G401 (cell line): Measurements from ENCODE around the gene MYO1F. TPM values are rescaled to one million over a fixed set of nuclear protein-coding genes. Genes with fewer than 3 reads are reported as not detected.

ENCODE experiments used
- DNase-seq: peaks from one replicate; pipeline ENCODE4 v3.0.0-alpha.2; 2015; ENCODE audit warnings: low spot score
- in situ Hi-C: cut with HindIII; loops from 2 replicates; pipeline ENCODE4 v1.10.0; 2016; ENCODE audit warnings: low sequenced_read_pairs, mixed read lengths
- total RNA-seq: library from RNA; depleted of rRNA; stranded (reverse); fragments of >200 nt; shearing (Covaris generic); gene quantifications from 2 replicates; pipeline ENCODE4 v1.2.3, GENCODE V29; 2014

The MYO1F gene
- total RNA-seq, 1 experiment from 2014 or later, result not detected

- no peak for DNase-seq
- in situ Hi-C loops, result no loop called here
These were observed 72.3 kb downstream of the MYO1F start for GRCh38 chr19:8504919-8505318.

GRCh38 chr19:8504171-8504570 lies 73.1 kb downstream of the MYO1F start:
- no peak for DNase-seq
- in situ Hi-C loops, result no loop called here

DNA sequence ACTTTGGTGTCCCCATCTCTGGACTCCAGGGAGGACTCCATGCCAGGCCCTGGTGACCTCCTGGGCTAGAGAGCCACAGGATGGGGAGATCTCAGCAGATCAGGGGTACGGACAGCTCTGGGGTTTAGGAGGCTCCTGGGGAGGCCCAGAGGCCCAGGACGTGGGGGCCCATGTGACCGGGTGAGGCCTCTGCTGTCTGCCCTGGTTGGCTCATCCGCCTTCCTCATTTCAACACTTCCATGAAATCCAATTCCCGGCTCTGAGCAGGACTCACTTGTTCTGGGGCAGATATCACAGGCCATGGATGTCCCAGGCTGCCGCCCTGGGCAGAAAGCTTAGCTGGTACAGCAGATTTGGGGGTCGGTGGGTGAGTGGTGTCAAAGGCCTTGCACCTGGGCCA lies 73.7 kb downstream of the MYO1F start:
- in situ Hi-C loops, result no loop called here
- DNase-seq, result no peak

DNA sequence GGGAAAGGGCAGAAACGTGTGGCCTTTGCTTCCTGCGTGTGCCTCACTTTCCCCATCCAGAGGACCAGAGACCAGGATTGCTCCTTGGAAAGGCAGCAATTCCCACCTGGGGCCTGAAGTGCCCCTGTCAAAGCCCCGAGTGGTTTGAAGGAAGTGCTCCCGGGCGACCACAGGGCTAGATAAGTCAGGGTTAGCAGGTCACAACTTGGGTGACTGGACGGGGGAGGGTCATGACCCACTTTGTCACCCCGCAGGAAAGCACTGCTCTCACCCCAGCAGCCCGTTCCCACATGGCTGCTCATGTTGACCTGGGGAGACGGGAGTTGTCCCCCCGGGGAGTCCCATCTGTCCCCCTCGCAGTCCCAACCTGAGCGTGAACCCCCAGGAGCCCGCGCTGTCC lies 75.3 kb downstream of the MYO1F start:
- no peak for DNase-seq
- in situ Hi-C loops, result no loop called here

GRCh38 chr19:8501516-8501915 lies 75.7 kb downstream of the MYO1F start:
- no peak for DNase-seq
- in situ Hi-C loops, result no loop called here

DNA sequence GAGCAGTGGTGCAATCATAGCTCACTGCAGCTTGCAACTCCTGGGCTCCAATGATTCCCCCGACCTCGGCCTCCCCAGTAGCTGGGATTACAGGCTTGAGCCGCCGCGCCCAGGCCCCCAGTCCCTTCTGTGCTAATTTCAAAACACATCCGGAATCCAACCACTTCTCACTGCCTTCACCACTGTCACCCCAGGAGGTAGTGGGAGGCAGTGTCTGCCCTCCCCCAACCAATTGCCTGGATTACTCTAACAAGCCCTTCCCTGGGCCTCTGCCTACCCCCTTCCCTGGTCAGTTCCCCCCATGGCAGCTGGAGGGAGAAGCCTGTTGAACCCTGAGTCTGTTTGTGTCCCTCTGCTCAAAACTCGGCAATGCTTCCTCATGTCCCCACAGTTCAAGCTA lies 77.1 kb downstream of the MYO1F start:
- DNase-seq, result no peak
- in situ Hi-C loops, result no loop called here

DNA sequence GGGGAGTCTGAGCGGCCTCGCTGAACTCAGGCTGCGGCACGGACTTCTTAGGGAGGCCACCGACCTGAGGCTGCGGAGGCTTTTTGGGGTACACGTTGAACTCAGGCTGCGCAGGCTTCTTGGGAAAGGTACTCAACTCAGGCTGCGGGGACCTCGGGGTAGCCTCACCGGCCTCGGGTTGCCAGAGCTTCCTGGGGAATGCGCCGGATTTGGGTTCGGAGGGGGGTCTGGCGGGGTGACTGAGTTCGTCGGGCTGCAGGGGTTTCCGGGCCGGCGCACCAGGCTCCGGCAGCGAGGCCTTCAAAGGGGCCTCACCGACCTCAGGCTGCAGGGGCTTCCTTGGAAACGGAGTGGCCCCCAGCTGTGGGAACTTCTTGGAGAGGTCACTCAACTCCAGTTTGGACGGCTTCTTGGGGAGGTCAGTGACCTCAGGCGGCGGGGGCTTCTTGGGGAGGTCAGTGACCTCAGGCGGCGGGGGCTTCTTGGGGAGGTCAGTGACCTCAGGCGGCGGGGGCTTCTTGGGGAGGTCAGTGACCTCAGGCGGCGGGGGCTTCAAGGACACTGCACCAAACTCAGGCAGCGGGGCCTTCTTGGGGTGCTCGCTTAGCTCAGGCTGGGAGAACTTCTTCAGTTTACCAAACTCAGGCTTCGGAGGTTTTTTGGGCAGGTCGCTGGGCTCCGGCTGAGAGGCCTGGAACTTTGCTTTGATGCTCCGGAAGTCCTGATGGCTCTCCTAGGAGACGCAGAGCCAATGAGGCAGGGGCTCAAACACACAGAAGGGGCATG lies 78.0 kb downstream of the MYO1F start:
- DNase-seq, result no peak

DNA sequence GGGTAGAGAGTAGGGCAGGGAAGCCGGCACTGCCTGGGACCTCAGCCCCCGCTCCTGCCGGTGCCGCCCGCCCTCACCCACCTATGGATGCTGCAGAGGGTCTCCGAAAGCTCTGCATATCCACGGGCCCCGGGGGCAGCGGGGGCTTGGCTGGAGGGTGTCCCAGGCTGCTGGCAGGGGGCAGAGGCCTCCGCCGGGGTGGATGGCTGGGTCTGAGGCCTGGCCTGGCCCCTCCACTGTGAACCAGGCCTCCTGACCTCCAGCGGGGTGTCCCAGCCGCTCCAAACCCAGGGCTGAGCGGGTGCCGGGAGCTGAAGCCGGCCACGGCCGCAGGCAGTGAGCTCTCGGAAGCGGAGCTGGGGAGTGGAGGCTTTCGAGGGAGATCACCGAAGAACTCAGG lies 78.9 kb downstream of the MYO1F start:
- DNase-seq, result no peak
- in situ Hi-C loops, result no loop called here

More for the DNA sequence above, 78.0 kb downstream of the MYO1F start:
- in situ Hi-C loops, result no loop called here

DNA sequence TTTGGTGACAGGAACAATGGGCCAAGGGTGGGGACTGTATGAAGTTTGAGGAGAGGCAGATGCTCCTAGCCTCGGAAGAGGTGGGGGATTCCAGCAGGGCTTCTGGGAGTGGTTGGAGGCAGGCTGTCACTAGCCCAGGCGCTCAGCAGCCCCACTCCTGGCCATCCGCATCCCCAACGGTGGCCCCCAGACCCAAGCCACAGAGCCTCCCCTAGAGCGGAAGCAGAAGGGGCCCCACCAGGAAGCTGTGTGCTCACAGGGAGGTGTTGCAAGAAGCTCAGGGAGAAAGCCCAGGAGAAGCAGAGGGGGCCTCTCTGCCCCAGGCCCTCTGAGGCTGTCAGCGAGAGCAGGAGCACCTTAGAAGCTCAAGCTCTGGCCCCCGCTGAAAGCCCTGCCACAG lies 83.1 kb downstream of the MYO1F start:
- no peak for DNase-seq
- in situ Hi-C loops, result no loop called here

DNA sequence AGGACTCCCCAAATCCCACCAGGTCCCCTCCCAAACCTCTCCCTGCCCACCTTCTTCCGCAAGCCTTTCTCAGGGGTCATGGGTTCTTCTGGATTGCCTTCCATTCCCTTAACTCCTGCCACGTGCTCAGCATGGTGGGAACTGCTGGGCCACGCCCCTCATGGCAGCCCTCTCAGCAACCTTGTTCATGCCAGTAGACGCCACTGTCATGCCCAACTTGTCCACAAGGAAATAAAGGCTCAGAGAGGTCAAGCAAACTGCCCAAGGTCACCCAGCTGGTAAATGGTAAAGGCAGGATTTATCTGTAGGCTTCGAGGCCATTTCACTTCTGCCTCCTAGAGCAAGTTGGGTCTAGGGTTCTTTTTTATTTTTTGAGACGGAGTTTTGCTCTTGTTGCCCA lies 85.7 kb downstream of the MYO1F start:
- in situ Hi-C loops, result no loop called here
- DNase-seq, result no peak

DNA sequence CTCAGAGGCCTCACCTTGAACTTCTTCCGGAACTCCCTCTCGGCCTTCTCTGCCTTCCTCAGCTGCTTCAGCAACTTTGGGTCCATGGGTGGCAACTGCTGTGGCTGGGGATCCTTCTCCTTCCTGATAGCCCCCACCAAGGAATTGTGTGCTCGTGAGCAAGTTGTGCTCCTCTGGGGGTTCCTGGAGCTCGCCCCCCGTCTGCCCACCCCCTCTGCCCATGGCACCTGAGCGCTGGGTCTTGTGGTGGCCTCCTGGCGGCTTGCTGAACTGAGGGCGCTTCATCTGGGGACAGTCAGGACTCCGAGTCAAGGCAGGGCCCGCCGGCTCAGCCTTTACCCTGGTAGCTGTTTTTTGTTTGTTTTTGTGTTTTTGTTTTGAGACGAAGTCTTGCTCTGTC lies 86.4 kb downstream of the MYO1F start:
- no peak for DNase-seq
- in situ Hi-C loops, result no loop called here

DNA sequence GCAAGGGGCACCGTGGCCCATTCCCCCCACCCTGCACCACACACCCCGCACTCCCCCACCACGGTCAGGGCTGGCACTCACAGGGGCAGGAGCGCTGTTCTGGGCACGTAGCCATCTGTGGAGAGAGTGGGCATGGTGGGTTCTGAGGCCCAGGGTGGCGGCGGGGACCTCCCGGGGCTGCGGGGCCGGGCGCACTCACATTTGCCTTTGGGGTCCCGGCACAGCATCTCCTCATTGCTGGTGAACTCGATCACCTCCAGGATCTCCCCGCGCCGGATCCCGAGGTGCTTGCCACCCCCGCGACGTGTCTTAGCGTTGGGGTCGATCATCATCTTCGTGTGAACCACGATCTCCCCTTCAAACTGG lies 86.9 kb downstream of the MYO1F start:
- in situ Hi-C loops, result no loop called here
- DNase-seq, result no peak

DNA sequence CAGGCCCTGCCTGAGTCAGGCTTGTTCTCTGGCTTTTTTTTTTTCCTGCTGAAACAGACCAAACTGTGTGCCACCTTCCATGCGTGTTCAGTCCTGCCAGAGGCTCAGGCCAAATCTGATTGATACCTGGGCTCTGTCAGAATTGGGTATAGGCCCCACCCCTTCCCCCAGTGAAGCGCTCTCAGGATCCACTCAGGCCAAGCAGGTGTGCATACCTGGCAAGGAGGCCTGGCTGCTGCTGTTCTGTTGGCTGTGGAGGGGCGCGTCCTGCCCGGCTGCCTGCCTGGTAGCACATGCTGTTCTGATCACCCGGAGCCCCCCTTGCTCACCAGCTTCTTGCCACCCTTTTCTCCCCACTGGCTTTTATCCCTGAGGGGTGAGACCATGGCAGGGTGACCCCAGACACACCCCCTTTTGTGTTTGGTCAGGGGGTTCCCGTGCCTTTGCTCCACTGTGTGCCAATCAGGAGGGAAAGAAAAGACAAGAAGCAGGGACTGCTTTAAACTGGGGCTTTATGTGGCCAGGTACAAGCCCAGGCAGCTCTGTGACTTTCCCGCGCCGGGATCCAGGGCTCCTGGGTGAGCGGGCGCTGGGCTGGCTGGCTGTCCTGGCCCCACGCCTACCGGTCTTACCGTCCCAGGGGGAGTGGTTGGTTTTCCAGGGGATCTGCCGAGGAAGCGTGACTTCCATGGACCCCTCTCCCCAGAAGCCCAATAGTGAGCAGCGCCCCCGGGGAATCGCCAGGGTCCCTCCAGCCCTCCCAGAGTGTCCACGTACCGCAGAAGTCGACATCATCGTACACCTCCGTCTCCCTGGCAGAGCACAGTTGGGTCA lies 87.5 kb downstream of the MYO1F start:
- DNase-seq, result no peak
- in situ Hi-C loops, result no loop called here

- in situ Hi-C loops, result no loop called here
These were observed 88.9 kb downstream of the MYO1F start for GRCh38 chr19:8488365-8488764.

DNA sequence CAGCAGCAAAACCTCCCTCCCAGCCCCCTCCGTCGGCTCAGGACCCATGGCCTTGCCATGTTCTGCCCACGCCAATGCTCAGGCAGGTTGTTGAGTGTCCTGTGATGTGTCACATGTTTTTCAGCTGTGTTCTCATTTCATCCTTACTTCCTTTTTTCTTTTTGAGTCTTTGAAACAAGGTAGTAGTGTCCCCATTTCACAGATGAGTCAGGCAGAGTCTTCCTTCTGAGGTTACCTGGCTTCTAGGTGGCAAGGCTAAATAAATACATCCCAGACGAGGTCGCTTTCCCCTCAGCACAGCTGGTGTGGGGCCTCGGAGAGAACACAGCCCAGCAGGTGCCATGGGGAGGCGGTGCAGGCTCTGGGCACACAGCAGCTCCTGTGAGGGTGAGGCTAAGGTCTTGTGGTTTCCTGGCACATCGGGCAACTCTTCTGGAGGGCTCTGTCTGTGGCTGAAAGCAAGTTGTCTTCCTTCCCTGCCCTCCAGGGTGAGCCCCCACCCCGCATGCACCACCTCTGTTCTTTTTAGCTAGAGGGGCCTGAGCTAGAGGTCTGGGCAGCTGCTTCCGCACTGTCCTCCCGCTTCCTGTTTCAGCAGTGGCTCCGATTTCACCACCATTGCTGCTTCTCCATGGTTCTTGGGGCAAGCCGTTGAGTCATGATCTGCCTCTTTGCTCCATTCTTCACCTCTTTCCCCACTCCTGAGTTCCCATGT lies 89.9 kb downstream of the MYO1F start:
- in situ Hi-C loops, result no loop called here
- no peak for DNase-seq

More at GRCh38 chr19:8488365-8488764, 88.9 kb downstream of the MYO1F start:
- no peak for DNase-seq

GRCh38 chr19:8486661-8487136 lies 90.5 kb downstream of the MYO1F start:
- no peak for DNase-seq
- in situ Hi-C loops, result no loop called here

DNA sequence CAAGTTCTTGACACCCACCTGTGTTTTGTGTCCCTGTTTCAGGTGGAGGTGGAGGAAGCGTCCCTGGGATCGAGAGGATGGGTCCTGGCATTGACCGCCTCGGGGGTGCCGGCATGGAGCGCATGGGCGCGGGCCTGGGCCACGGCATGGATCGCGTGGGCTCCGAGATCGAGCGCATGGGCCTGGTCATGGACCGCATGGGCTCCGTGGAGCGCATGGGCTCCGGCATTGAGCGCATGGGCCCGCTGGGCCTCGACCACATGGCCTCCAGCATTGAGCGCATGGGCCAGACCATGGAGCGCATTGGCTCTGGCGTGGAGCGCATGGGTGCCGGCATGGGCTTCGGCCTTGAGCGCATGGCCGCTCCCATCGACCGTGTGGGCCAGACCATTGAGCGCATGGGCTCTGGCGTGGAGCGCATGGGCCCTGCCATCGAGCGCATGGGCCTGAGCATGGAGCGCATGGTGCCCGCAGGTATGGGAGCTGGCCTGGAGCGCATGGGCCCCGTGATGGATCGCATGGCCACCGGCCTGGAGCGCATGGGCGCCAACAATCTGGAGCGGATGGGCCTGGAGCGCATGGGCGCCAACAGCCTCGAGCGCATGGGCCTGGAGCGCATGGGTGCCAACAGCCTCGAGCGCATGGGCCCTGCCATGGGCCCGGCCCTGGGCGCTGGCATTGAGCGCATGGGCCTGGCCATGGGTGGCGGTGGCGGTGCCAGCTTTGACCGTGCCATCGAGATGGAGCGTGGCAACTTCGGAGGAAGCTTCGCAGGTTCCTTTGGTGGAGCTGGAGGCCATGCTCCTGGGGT lies 91.5 kb downstream of the MYO1F start:
- in situ Hi-C loops, result no loop called here
- no peak for DNase-seq

- in situ Hi-C loops, result no loop called here
- no peak for DNase-seq
These were observed 92.8 kb downstream of the MYO1F start for GRCh38 chr19:8484331-8484894.

- DNase-seq, result no peak
- in situ Hi-C loops, result no loop called here
These were observed 94.1 kb downstream of the MYO1F start for GRCh38 chr19:8483165-8483564.
